Cardiac muscle cell (in vitro differentiated cells and primary cell): ENCODE data around the gene CIDEC. TPM values are rescaled to one million over a fixed set of nuclear protein-coding genes. Genes with fewer than 3 reads are reported as not detected.
A peak's percentile ranks its signal among the peaks of the same experiment; 100 is the strongest.

Experiments
- DNase-seq, 2 donors: peaks; one replicate each; pipeline versions ENCODE4 v3.0.0 to v3.0.0-alpha.2; 2010 to 2017; ENCODE audit warnings: low read depth in 1 of 2, low spot score in 1 of 2
- H3K27ac ChIP-seq: fragments of 200-600 bp; sonication (generic); 2 replicates; pipeline ENCODE4 v1.5.1; 2016
- H3K27me3 ChIP-seq: fragments of 200-600 bp; sonication (generic); 2 replicates; pipeline ENCODE4 v1.6.0; 2016; ENCODE audit warnings: control low read depth
- H3K36me3 ChIP-seq: fragments of 200-600 bp; sonication (generic); 2 replicates; pipeline ENCODE4 v1.5.1; 2016; ENCODE audit warnings: control low read depth
- H3K4me1 ChIP-seq: fragments of 200-600 bp; sonication (generic); 2 replicates; pipeline ENCODE4 v1.8.1; 2017; ENCODE audit warnings: low read depth, mild to moderate bottlenecking, mixed run types
- H3K4me3 ChIP-seq: fragments of 200-600 bp; sonication (generic); 2 replicates; pipeline ENCODE4 v1.5.1; 2016; ENCODE audit warnings: mild to moderate bottlenecking
- H3K9me3 ChIP-seq: fragments of 200-600 bp; sonication (generic); 2 replicates; pipeline ENCODE4 v1.5.1; 2017; ENCODE audit warnings: low read depth, mild to moderate bottlenecking, control low read depth
- polyA plus RNA-seq: library from polyadenylated mRNA; unstranded; fragments of >200 nt; fragmentation: Nextera tagmentation; extraction: Ambion mirVana; gene quantifications from 2 replicates; pipeline ENCODE4 v1.2.1, GENCODE V29; 2016
- total RNA-seq: library from RNA; depleted of rRNA; stranded (reverse); fragments of >200 nt; gene quantifications from 2 replicates; pipeline ENCODE4 v1.2.3, GENCODE V29; 2016
- TF ChIP-seq, protein P1 (sequence below): IDR thresholded peaks from 2 replicates; pipeline ENCODE4 v1.5.1; 2012; ENCODE audit warnings: low read depth, mild to moderate bottlenecking, low read length

CIDEC gene
- total and polyA plus RNA-seq, 2 experiments from 2014 or later, result 0.37 TPM; not detected in 1

DNA sequence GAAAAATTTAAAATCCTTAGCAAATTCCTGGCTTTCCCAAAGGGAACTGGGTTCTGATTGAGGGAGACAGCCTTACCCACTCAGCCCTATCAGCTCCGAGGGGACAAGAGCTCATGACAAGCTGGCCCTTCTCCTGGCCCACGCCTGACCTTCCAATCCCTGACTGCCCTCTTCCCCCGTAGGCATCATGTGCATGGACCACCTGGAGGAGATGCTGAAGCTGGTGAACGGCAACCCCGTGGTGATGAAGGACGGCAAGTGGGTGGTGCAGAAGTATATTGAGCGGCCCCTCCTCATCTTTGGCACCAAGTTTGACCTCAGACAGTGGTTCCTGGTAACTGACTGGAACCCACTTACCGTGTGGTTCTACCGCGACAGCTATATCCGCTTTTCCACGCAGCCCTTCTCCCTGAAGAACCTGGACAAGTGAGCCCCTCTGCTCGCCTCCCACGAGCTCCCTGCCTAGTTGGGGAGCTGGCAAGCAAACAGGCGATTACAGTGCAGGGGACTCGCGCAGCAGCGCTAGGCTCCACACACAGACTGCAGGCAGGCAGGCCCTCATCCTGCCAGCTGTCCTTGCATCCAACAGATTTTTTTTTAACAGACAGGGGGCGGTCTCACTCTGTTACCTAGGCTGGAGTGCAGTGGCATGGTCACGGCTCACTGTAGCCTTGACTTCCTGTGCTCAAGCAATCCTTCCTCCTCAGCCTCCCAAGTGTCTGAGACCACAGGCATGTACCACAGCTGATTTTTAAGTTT is 53.1 kb downstream of the CIDEC start:
- H3K36me3 ChIP-seq, result peaks cover 6% of the 10 kb centered on the region
- no peak overlapping the region for H3K4me3 ChIP-seq
- peak in 1 of 2 donors; percentile 32 for DNase-seq
- H3K27me3 ChIP-seq, result no peaks in the 10 kb centered on the region
- H3K27ac ChIP-seq, result no peak overlapping the region
- TF ChIP-seq, protein P1, sequence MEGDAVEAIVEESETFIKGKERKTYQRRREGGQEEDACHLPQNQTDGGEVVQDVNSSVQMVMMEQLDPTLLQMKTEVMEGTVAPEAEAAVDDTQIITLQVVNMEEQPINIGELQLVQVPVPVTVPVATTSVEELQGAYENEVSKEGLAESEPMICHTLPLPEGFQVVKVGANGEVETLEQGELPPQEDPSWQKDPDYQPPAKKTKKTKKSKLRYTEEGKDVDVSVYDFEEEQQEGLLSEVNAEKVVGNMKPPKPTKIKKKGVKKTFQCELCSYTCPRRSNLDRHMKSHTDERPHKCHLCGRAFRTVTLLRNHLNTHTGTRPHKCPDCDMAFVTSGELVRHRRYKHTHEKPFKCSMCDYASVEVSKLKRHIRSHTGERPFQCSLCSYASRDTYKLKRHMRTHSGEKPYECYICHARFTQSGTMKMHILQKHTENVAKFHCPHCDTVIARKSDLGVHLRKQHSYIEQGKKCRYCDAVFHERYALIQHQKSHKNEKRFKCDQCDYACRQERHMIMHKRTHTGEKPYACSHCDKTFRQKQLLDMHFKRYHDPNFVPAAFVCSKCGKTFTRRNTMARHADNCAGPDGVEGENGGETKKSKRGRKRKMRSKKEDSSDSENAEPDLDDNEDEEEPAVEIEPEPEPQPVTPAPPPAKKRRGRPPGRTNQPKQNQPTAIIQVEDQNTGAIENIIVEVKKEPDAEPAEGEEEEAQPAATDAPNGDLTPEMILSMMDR, result no peak
- H3K4me1 ChIP-seq, result no peaks in the 10 kb centered on the region
- H3K9me3 ChIP-seq, result no peaks in the 10 kb centered on the region

DNA sequence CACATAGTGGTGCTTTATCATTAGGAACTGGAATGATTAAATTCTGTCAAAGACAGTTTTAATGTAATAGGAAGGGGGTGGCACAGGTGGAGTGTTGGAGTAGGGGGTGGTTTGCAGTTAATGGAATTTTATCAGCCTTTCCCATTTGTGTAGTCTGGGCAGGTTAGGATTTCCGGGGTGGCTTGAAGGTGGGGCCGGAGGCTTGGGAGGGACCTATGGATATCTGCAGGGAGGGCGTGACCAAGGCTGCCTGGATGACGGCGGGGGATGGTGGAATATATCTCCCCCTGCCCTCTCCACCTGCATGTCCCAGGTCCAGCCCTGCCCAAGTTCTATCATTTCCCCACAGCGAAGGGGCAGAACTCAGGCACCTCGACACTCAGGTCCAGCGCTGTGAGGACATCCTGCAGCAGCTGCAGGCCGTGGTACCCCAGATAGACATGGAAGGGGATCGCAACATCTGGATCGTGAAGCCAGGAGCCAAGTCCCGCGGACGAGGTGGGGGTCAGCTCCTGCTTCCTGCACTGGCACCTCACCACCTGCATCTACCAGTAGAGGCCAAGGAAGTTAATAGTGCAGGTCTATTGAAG is 54.5 kb downstream of the CIDEC start:
- no peak for DNase-seq
- Histone ChIP-seq H3K4me3 (no peak overlapping the region), H3K4me1 (no peaks in the 10 kb centered on the region), H3K9me3 (no peaks in the 10 kb centered on the region), H3K27me3 (no peaks in the 10 kb centered on the region), H3K27ac (no peak overlapping the region), H3K36me3 (peaks cover 6% of the 10 kb centered on the region)
- TF ChIP-seq, protein P1, result no peak

DNA sequence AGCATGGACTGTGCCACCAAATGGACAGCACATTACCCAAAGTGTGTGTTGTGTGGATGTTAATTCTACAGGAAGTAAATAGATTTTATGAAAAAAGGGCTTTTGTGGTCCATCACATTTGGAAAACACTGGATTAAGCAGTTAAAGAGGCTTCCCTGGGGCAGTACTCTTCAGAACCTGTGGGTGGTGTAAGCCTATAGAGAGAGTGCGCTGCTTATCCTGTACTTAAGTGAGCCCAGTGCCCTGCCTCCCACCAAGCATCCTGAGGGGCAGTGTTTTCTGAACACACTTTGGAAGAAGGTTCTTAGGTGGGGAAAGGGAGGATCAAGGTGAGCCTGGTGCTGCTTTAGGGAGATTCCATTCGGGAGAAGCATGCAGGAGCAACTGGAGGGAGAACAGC is 59.1 kb downstream of the CIDEC start:
- H3K9me3 ChIP-seq, result no peaks in the 10 kb centered on the region
- no peaks in the 10 kb centered on the region for H3K36me3 ChIP-seq
- no peaks in the 10 kb centered on the region for H3K4me1 ChIP-seq
- TF ChIP-seq, protein P1, result peak; percentile 49
- no peak overlapping the region for H3K4me3 ChIP-seq
- no peaks in the 10 kb centered on the region for H3K27me3 ChIP-seq
- H3K27ac ChIP-seq, result no peak overlapping the region
- DNase-seq, result peak; percentile 41 to 52

DNA sequence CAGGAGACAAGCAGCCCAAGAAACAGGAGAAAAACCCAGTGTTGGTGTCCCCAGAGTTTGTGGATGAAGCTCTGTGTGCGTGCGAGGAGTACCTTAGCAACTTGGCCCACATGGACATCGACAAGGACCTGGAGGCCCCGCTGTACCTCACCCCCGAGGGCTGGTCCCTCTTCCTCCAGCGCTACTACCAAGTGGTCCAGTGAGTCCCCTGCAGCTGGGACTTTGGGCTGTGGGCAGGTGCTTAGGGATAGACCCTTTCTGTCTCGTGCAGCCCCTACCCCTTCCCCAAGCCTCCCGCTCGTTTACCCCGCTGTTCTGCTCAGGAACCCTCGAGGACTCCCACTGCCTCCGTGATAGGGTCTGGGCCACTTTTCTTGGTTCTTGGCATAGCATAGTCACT is 59.5 kb downstream of the CIDEC start:
- H3K4me1 ChIP-seq, result no peaks in the 10 kb centered on the region

DNA sequence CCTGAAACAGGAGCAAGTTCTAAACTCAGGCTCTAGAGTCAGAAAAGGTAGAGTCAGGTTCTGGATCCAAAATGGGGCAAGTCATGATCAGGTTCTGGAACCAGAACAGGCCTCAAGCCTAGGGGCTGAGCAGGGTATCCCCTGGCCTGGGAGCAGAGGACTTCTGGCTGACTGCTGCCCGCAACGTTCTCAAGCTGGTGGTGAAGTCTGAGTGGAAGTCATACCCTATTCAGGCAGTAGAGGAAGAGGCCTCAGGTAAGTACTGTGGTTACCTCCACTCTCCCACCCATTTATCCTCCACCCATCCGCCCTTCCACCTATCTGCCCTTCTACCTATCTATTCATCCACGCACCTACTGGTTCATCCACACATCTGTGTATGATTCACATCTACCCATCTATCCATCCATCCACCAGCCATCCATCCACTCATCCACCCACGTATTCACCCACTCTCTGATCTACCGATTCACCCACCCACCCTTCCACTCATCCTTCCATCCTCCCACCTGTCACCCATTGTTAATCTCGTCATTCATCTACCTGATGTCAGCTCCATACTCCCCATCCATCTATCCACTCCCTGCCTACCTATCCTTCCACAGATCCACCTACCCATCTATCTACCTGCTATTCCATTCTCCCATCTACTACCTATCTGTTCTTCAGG is 61.3 kb downstream of the CIDEC start:
- TF ChIP-seq, protein P1, result no peak
- Histone ChIP-seq H3K9me3 (no peaks in the 10 kb centered on the region), H3K4me1 (no peaks in the 10 kb centered on the region), H3K4me3 (no peak overlapping the region), H3K27me3 (no peaks in the 10 kb centered on the region), H3K36me3 (no peaks in the 10 kb centered on the region), H3K27ac (no peak overlapping the region)
- DNase-seq, result no peak

More for the DNA sequence above, 59.5 kb downstream of the CIDEC start:
- no peak overlapping the region for H3K27ac ChIP-seq
- H3K9me3 ChIP-seq, result no peaks in the 10 kb centered on the region
- no peaks in the 10 kb centered on the region for H3K27me3 ChIP-seq
- no peak for DNase-seq
- H3K4me3 ChIP-seq, result no peak overlapping the region
- H3K36me3 ChIP-seq, result no peaks in the 10 kb centered on the region
- TF ChIP-seq, protein P1, result no peak
